ENCODE data around the gene CAPN9.
"Not testable (repeated sequence)": the region's sequence is repeated elsewhere in the genome, so short reads cannot be mapped to it uniquely, and the experiment has no call there.

The CAPN9 gene

GRCh38 chr1:230760360-230760827, 13.2 kb downstream of the CAPN9 start:
- TF ChIP-seq EZH2phosphoT487 (IDR thresholded peaks at IDR 0.05; ENCODE audit: low read depth), result no peak
- 0 out of 2 replicates have a peak, but pooled peaks have one; percentile 9 for TF ChIP-seq CTCF (IDR thresholded peaks at IDR 0.05; ENCODE audit: low read depth, low read length)
- Histone ChIP-seq H3K27me3 (ENCODE audit: low read depth, low read length) (peaks cover 21% of the 10 kb centered on the region), H3K79me2 (ENCODE audit: low read length) (no peaks in the 10 kb centered on the region), H3K9me3 (ENCODE audit: insufficient read depth, low read length) (no peaks in the 10 kb centered on the region), H2AFZ (ENCODE audit: low read depth, low read length) (no peak overlapping the region), H3K4me2 (ENCODE audit: low read length) (no peak overlapping the region), H3K9ac (ENCODE audit: low read length) (no peak overlapping the region), H3K27ac (ENCODE audit: low read length) (no peak overlapping the region), H4K20me1 (ENCODE audit: insufficient read depth, low read length) (no peaks in the 10 kb centered on the region), H3K4me1 (ENCODE audit: low read length) (no peaks in the 10 kb centered on the region), H3K4me3 (ENCODE audit: low read length) (no peak overlapping the region), H3K36me3 (replicated peaks; ENCODE audit: low read depth, low read length) (no peaks in the 10 kb centered on the region)

- no peaks in the 10 kb centered on the region for H4K20me1 ChIP-seq (ENCODE audit: insufficient read depth, low read length)
- H3K27ac ChIP-seq (ENCODE audit: low read length), result no peak overlapping the region
- no peaks in the 10 kb centered on the region for H3K9me3 ChIP-seq (ENCODE audit: insufficient read depth, low read length)
- H3K4me3 ChIP-seq (ENCODE audit: low read length), result no peak overlapping the region
- H3K4me1 ChIP-seq (ENCODE audit: low read length), result no peaks in the 10 kb centered on the region
- H3K27me3 ChIP-seq (ENCODE audit: low read depth, low read length), result peaks cover 18% of the 10 kb centered on the region
- TF ChIP-seq CTCF (IDR thresholded peaks at IDR 0.05; ENCODE audit: low read depth, low read length) (no peak), EZH2phosphoT487 (IDR thresholded peaks at IDR 0.05; ENCODE audit: low read depth) (no peak)
- no peaks in the 10 kb centered on the region for H3K79me2 ChIP-seq (ENCODE audit: low read length)
- H3K36me3 ChIP-seq (replicated peaks; ENCODE audit: low read depth, low read length), result no peaks in the 10 kb centered on the region
- H3K9ac ChIP-seq (ENCODE audit: low read length), result no peak overlapping the region
- H3K4me2 ChIP-seq (ENCODE audit: low read length), result no peak overlapping the region
- H2AFZ ChIP-seq (ENCODE audit: low read depth, low read length), result no peak overlapping the region
Observed at GRCh38 chr1:230761443-230762167, 14.4 kb downstream of the CAPN9 start.

GRCh38 chr1:230763927-230764591, 16.9 kb downstream of the CAPN9 start:
- H3K9ac ChIP-seq (ENCODE audit: low read length), result no peak overlapping the region
- no peaks in the 10 kb centered on the region for H3K79me2 ChIP-seq (ENCODE audit: low read length)
- H3K36me3 ChIP-seq (replicated peaks; ENCODE audit: low read depth, low read length), result no peaks in the 10 kb centered on the region
- no peak overlapping the region for H3K4me2 ChIP-seq (ENCODE audit: low read length)
- no peaks in the 10 kb centered on the region for H4K20me1 ChIP-seq (ENCODE audit: insufficient read depth, low read length)
- H3K4me1 ChIP-seq (ENCODE audit: low read length), result no peaks in the 10 kb centered on the region
- H3K4me3 ChIP-seq (ENCODE audit: low read length), result no peak overlapping the region
- no peak for TF ChIP-seq CTCF (IDR thresholded peaks at IDR 0.05; ENCODE audit: low read depth, low read length)
- no peak for TF ChIP-seq EZH2phosphoT487 (IDR thresholded peaks at IDR 0.05; ENCODE audit: low read depth)
- H2AFZ ChIP-seq (ENCODE audit: low read depth, low read length), result no peak overlapping the region
- H3K27me3 ChIP-seq (ENCODE audit: low read depth, low read length), result peaks cover 7% of the 10 kb centered on the region
- H3K27ac ChIP-seq (ENCODE audit: low read length), result no peak overlapping the region
- no peaks in the 10 kb centered on the region for H3K9me3 ChIP-seq (ENCODE audit: insufficient read depth, low read length)

GRCh38 chr1:230766318-230766717, 19.1 kb downstream of the CAPN9 start:
- peaks cover 5% of the 10 kb centered on the region for H3K27me3 ChIP-seq (ENCODE audit: low read depth, low read length)
- TF ChIP-seq CTCF (IDR thresholded peaks at IDR 0.05; ENCODE audit: low read depth, low read length), result no peak
- no peak for TF ChIP-seq EZH2phosphoT487 (IDR thresholded peaks at IDR 0.05; ENCODE audit: low read depth)
- H3K4me1 ChIP-seq (ENCODE audit: low read length), result no peaks in the 10 kb centered on the region
- no peak overlapping the region for H3K27ac ChIP-seq (ENCODE audit: low read length)
- H3K9ac ChIP-seq (ENCODE audit: low read length), result no peak overlapping the region
- no peak overlapping the region for H2AFZ ChIP-seq (ENCODE audit: low read depth, low read length)
- H3K4me2 ChIP-seq (ENCODE audit: low read length), result no peak overlapping the region
- no peaks in the 10 kb centered on the region for H3K79me2 ChIP-seq (ENCODE audit: low read length)
- H3K36me3 ChIP-seq (replicated peaks; ENCODE audit: low read depth, low read length), result no peaks in the 10 kb centered on the region
- H4K20me1 ChIP-seq (ENCODE audit: insufficient read depth, low read length), result no peaks in the 10 kb centered on the region
- no peaks in the 10 kb centered on the region for H3K9me3 ChIP-seq (ENCODE audit: insufficient read depth, low read length)
- H3K4me3 ChIP-seq (ENCODE audit: low read length), result no peak overlapping the region

GRCh38 chr1:230767859-230768612, 20.8 kb downstream of the CAPN9 start:
- H3K79me2 ChIP-seq (ENCODE audit: low read length); H3K4me2 ChIP-seq (ENCODE audit: low read length); H3K36me3 ChIP-seq (replicated peaks; ENCODE audit: low read depth, low read length); H2AFZ ChIP-seq (ENCODE audit: low read depth, low read length); H4K20me1 ChIP-seq (ENCODE audit: insufficient read depth, low read length); H3K27me3 ChIP-seq (ENCODE audit: low read depth, low read length); H3K27ac ChIP-seq (ENCODE audit: low read length); H3K9me3 ChIP-seq (ENCODE audit: insufficient read depth, low read length); H3K9ac ChIP-seq (ENCODE audit: low read length); H3K4me1 ChIP-seq (ENCODE audit: low read length); H3K4me3 ChIP-seq (ENCODE audit: low read length): not testable (repeated sequence)
